Keratinocyte (primary cell): ENCODE results near the gene MBNL2. TPM values are rescaled to one million over a fixed set of nuclear protein-coding genes. Genes with fewer than 3 reads are reported as not detected.

ENCODE experiments used
- DNase-seq: peaks from one replicate; pipeline ENCODE4 v3.0.0-alpha.2; 2011; ENCODE audit warnings: low read depth, missing footprints, low spot score
- FAIRE-seq: peaks from 2 replicates; lab custom pipeline; 2011; peaks lifted over from hg19 to GRCh38; lab: Jason Lieb, UNC
- H2AFZ ChIP-seq: 2 replicates; pipeline ENCODE4 v1.6.0; 2012; ENCODE audit warnings: low read length, control low read depth, inconsistent platforms; ENCODE audit not compliant: control insufficient read depth
- H3K27ac ChIP-seq: 2 replicates; pipeline ENCODE4 v1.5.1; 2011; ENCODE audit warnings: low read length; ENCODE audit not compliant: control insufficient read depth, insufficient read depth
- H3K27me3 ChIP-seq: 3 replicates; pipeline ENCODE4 v1.6.0; 2011; ENCODE audit warnings: low read length; ENCODE audit not compliant: control insufficient read depth, insufficient read depth; ENCODE audit errors: extremely low read depth
- H3K36me3 ChIP-seq, 2 experiments: 2 replicates in 1 of 2; 3 replicates in 1 of 2; pipeline ENCODE4 v1.5.1; 2011; ENCODE audit warnings: low read length in 2 of 2, mild to moderate bottlenecking in 1 of 2; ENCODE audit not compliant: control insufficient read depth in 2 of 2, insufficient read depth in 2 of 2; ENCODE audit errors: extremely low read depth in 1 of 2
- H3K4me1 ChIP-seq: 3 replicates; pipeline ENCODE4 v1.5.1; 2011; ENCODE audit warnings: low read length; ENCODE audit not compliant: control insufficient read depth, insufficient read depth; ENCODE audit errors: extremely low read depth
- H3K4me2 ChIP-seq: 3 replicates; pipeline ENCODE4 v1.6.0; 2011; ENCODE audit warnings: low read depth, low read length; ENCODE audit not compliant: control insufficient read depth, insufficient read depth; ENCODE audit errors: extremely low read depth
- H3K4me3 ChIP-seq, 3 experiments: fragments of 200-600 bp in 1 of 3; sonication (generic) in 1 of 3; 2 replicates in 2 of 3; 3 replicates in 1 of 3; pipeline ENCODE4 v1.5.1; 2011 to 2016; ENCODE audit warnings: low read length in 3 of 3, mild to moderate bottlenecking in 3 of 3, control low read depth in 2 of 3, inconsistent platforms in 1 of 3, low read depth in 1 of 3, mixed read lengths in 1 of 3, mixed run types in 1 of 3, moderate library complexity in 1 of 3; ENCODE audit not compliant: control insufficient read depth in 2 of 3, insufficient read depth in 2 of 3; ENCODE audit errors: extremely low read depth in 1 of 3
- H3K79me2 ChIP-seq: 2 replicates; pipeline ENCODE4 v1.6.0; 2012; ENCODE audit warnings: low read length; ENCODE audit not compliant: control insufficient read depth, insufficient read depth
- H3K9ac ChIP-seq: 3 replicates; pipeline ENCODE4 v1.6.0; 2011; ENCODE audit warnings: low read length; ENCODE audit not compliant: control insufficient read depth, insufficient read depth; ENCODE audit errors: extremely low read depth
- H3K9me1 ChIP-seq: 3 replicates; pipeline ENCODE4 v1.6.0; 2011; ENCODE audit warnings: low read length; ENCODE audit not compliant: control insufficient read depth, insufficient read depth; ENCODE audit errors: extremely low read depth
- H3K9me3 ChIP-seq: 2 replicates; pipeline ENCODE4 v1.5.1; 2012; ENCODE audit warnings: low read depth, low read length; ENCODE audit not compliant: control insufficient read depth
- H4K20me1 ChIP-seq: 3 replicates; pipeline ENCODE4 v1.6.0; 2011; ENCODE audit warnings: low read length; ENCODE audit not compliant: control insufficient read depth, insufficient read depth; ENCODE audit errors: extremely low read depth
- CTCF ChIP-seq, 3 experiments: IDR thresholded peaks in 1 of 3; conservative IDR thresholded peaks in 1 of 3; optimal IDR thresholded peaks in 1 of 3; 2 replicates in 2 of 3; 3 replicates in 1 of 3; pipeline versions ENCODE3 to v1.5.1; 2011; ENCODE audit warnings: low read length in 3 of 3, mild to moderate bottlenecking in 3 of 3, moderate library complexity in 2 of 3, control low read depth in 1 of 3, inconsistent platforms in 1 of 3; ENCODE audit not compliant: insufficient read depth in 2 of 3; ENCODE audit errors: extremely low read depth in 1 of 3
- EZH2 ChIP-seq: IDR thresholded peaks from one replicate; pipeline ENCODE4 v1.6.1; 2012; ENCODE audit warnings: inconsistent platforms, mild to moderate bottlenecking, low read length, moderate library complexity
- dilution Hi-C: fragments of 300-500 bp; cut with MboI; formaldehyde crosslinking; loops from one replicate; pipeline ENCODE4 v1.7.0; 2020; ENCODE audit warnings: low sequenced_read_pairs; ENCODE audit not compliant: extremely low pct_ligation_motif_present
- polyA plus RNA-seq, 5 experiments: library from polyadenylated mRNA; depleted of rRNA in 3 of 5; stranded (reverse) in 3 of 5; stranded (forward) in 1 of 5; unstranded in 1 of 5; fragments of >200 nt; gene quantifications; 1 replicate in 1 of 5; 2 replicates in 3 of 5; 3 replicates in 1 of 5; pipeline versions ENCODE4 v1.2.1 to v1.2.3, GENCODE V29; 2011 to 2012; ENCODE audit warnings: missing spikeins in 2 of 5, low read depth in 1 of 5, low replicate concordance in 1 of 5

The MBNL2 gene
- polyA plus RNA-seq, 1 donor (not counting 4 experiments of a cell fraction or from before 2014, with no cell fraction given): 28.4 TPM

GRCh38 chr13:97408938-97409337, 186.8 kb downstream of the MBNL2 start:
- Histone ChIP-seq H3K9me1 (no peaks in the 10 kb centered on the region), H2AFZ (no peak overlapping the region), H3K36me3 (no peaks in the 10 kb centered on the region), H3K4me1 (no peaks in the 10 kb centered on the region), H3K4me2 (no peak overlapping the region), H3K4me3 (no peak overlapping the region), H3K27me3 (peaks cover 5% of the 10 kb centered on the region), H3K9me3 (no peaks in the 10 kb centered on the region), H3K27ac (no peak overlapping the region), H3K79me2 (no peaks in the 10 kb centered on the region), H3K9ac (no peak overlapping the region), H4K20me1 (no peaks in the 10 kb centered on the region)
- dilution Hi-C loops: no loop called here
- DNase-seq (no peak), FAIRE-seq (no peak)
- TF ChIP-seq EZH2: no peak
- TF ChIP-seq CTCF (optimal IDR thresholded peaks at IDR 0.05 in 1 of 3, IDR thresholded peaks at IDR 0.05 in 1 of 3, conservative IDR thresholded peaks at IDR 0.05 in 1 of 3; ENCODE audit: extremely low read depth in 1 of 3, insufficient read depth in 2 of 3, low read length in 3 of 3): no peak

GRCh38 chr13:97411984-97412383, 189.9 kb downstream of the MBNL2 start:
- Histone ChIP-seq H3K4me1 (no peaks in the 10 kb centered on the region), H3K4me3 (no peak overlapping the region), H2AFZ (no peak overlapping the region), H3K4me2 (no peak overlapping the region), H3K36me3 (no peaks in the 10 kb centered on the region), H3K9ac (no peak overlapping the region), H3K9me3 (no peaks in the 10 kb centered on the region), H3K27ac (no peak overlapping the region), H3K9me1 (no peaks in the 10 kb centered on the region), H4K20me1 (no peaks in the 10 kb centered on the region), H3K79me2 (no peaks in the 10 kb centered on the region), H3K27me3 (peaks cover 5% of the 10 kb centered on the region)
- FAIRE-seq (no peak), DNase-seq (no peak)
- no peak for TF ChIP-seq EZH2
- no peak for TF ChIP-seq CTCF (optimal IDR thresholded peaks at IDR 0.05 in 1 of 3, IDR thresholded peaks at IDR 0.05 in 1 of 3, conservative IDR thresholded peaks at IDR 0.05 in 1 of 3; ENCODE audit: extremely low read depth in 1 of 3, insufficient read depth in 2 of 3, low read length in 3 of 3)
- dilution Hi-C loops: no loop called here
